GM12878 (cell line): Measurements from ENCODE around the gene TPRG1.

ENCODE experiments used
- CHD4 ChIP-seq: fragments of 200-600 bp; sonication (generic); IDR thresholded peaks from 2 replicates; pipeline ENCODE4 v1.6.1; 2016; ENCODE audit warnings: mild to moderate bottlenecking
- CTCF ChIP-seq, 3 experiments: IDR thresholded peaks in 2 of 3; conservative IDR thresholded peaks in 1 of 3; 2 replicates each; pipeline ENCODE4 v1.5.1; 2011; ENCODE audit warnings: low read depth in 3 of 3, low read length in 3 of 3, mild to moderate bottlenecking in 3 of 3, control low read depth in 2 of 3, moderate library complexity in 2 of 3, inconsistent platforms in 1 of 3, mixed read lengths in 1 of 3; ENCODE audit not compliant: control insufficient read depth in 2 of 3, insufficient read depth in 1 of 3; ENCODE audit errors: extremely low read depth in 1 of 3
- DPF2 ChIP-seq: fragments of 450-650 bp; IDR thresholded peaks from 2 replicates; pipeline ENCODE4 v1.6.1; 2017; ENCODE audit warnings: mild to moderate bottlenecking
- EP300 ChIP-seq, 2 experiments: fragments of 150-350 bp in 1 of 2; IDR thresholded peaks; 2 replicates each; pipeline ENCODE4 v1.6.1; 2011 to 2012; ENCODE audit warnings: low read depth in 2 of 2, low read length in 2 of 2, borderline replicate concordance in 1 of 2, improper control_type of control experiment in 1 of 2, inconsistent platforms in 1 of 2; ENCODE audit not compliant: control insufficient read depth in 1 of 2
- ESRRA ChIP-seq: IDR thresholded peaks from 2 replicates; pipeline ENCODE4 v1.6.1; 2012; ENCODE audit warnings: mild to moderate bottlenecking, low read length, improper control_type of control experiment
- NBN ChIP-seq: fragments of 450-650 bp; IDR thresholded peaks from 2 replicates; pipeline ENCODE4 v1.6.1; 2016
- POLR2A ChIP-seq: IDR thresholded peaks from 2 replicates; pipeline ENCODE4 v1.6.1; 2011; ENCODE audit warnings: low read depth, mild to moderate bottlenecking, low read length
- POLR2AphosphoS5 ChIP-seq: IDR thresholded peaks from 2 replicates; pipeline ENCODE4 v1.6.1; 2011; ENCODE audit warnings: mild to moderate bottlenecking, low read length, inconsistent platforms
- TAF1 ChIP-seq: IDR thresholded peaks from 2 replicates; pipeline ENCODE4 v1.6.1; 2011; ENCODE audit warnings: mild to moderate bottlenecking, low read depth, low read length, borderline replicate concordance
- ZBTB40 ChIP-seq: fragments of 450-650 bp; IDR thresholded peaks from 2 replicates; pipeline ENCODE4 v1.6.1; 2016; ENCODE audit warnings: mild to moderate bottlenecking, moderate library complexity, borderline replicate concordance

GRCh38 chr3:189235214-189235613 lies 63.4 kb downstream of the TPRG1 start:
- no peak for TF ChIP-seq TAF1
- TF ChIP-seq POLR2A, result no peak
- no peak for TF ChIP-seq CTCF (IDR thresholded peaks at IDR 0.05 in 2 of 3, conservative IDR thresholded peaks at IDR 0.05 in 1 of 3; ENCODE audit: control insufficient read depth in 2 of 3, extremely low read depth in 1 of 3, insufficient read depth in 1 of 3, low read depth in 3 of 3, low read length in 3 of 3)
- TF ChIP-seq ZBTB40, result no peak
- no peak for TF ChIP-seq NBN
- no peak for TF ChIP-seq DPF2
- no peak for TF ChIP-seq ESRRA
- TF ChIP-seq EP300 (IDR thresholded peaks at IDR 0.05; ENCODE audit: borderline replicate concordance in 1 of 2, control insufficient read depth in 1 of 2, low read depth in 2 of 2, low read length in 2 of 2), result no peak
- no peak for TF ChIP-seq POLR2AphosphoS5
- no peak for TF ChIP-seq CHD4
